Neural progenitor cell (in vitro differentiated cells): Measurements from ENCODE around the gene BRD4. TPM values are rescaled to one million over a fixed set of nuclear protein-coding genes. Genes with fewer than 3 reads are reported as not detected.

Experiments
- DNase-seq: peaks from one replicate; pipeline ENCODE4 v3.0.0-alpha.2; 2016; ENCODE audit warnings: low spot score
- H2AFZ ChIP-seq: fragments of 200-600 bp; sonication (generic); replicated peaks from 2 replicates; pipeline ENCODE4 v1.6.1; 2016; ENCODE audit warnings: antibody characterized with exemption
- H3F3A ChIP-seq: fragments of 200-600 bp; sonication (generic); 2 replicates; pipeline ENCODE4 v1.6.1; 2016; ENCODE audit warnings: antibody characterized with exemption, low read depth
- H3K27ac ChIP-seq: fragments of 200-600 bp; sonication (generic); 2 replicates; pipeline ENCODE4 v1.5.1; 2016; ENCODE audit warnings: mild to moderate bottlenecking
- H3K27me3 ChIP-seq: fragments of 200-600 bp; sonication (generic); 2 replicates; pipeline ENCODE4 v1.6.1; 2016; ENCODE audit warnings: mild to moderate bottlenecking, moderate library complexity
- H3K36me3 ChIP-seq: fragments of 200-600 bp; sonication (generic); 2 replicates; pipeline ENCODE4 v1.5.1; 2016
- H3K4me1 ChIP-seq: fragments of 200-600 bp; sonication (generic); 2 replicates; pipeline ENCODE4 v1.6.1; 2016; ENCODE audit warnings: mixed run types
- H3K4me2 ChIP-seq: fragments of 200-600 bp; sonication (generic); 2 replicates; pipeline ENCODE4 v1.6.1; 2016
- H3K4me3 ChIP-seq: fragments of 200-600 bp; sonication (generic); 2 replicates; pipeline ENCODE4 v1.5.1; 2016
- H3K79me2 ChIP-seq: fragments of 200-600 bp; sonication (generic); 2 replicates; pipeline ENCODE4 v1.6.1; 2016; ENCODE audit warnings: low read depth
- H3K9ac ChIP-seq: fragments of 200-600 bp; sonication (generic); 2 replicates; pipeline ENCODE4 v1.6.1; 2016
- H3K9me3 ChIP-seq: fragments of 200-600 bp; sonication (generic); 2 replicates; pipeline ENCODE4 v1.5.1; 2016; ENCODE audit warnings: low read depth
- H4K20me1 ChIP-seq: fragments of 200-600 bp; sonication (generic); 2 replicates; pipeline ENCODE4 v1.6.1; 2016; ENCODE audit warnings: low read depth
- H3K27ac Mint-ChIP-seq: 3 replicates; pipeline ENCODE4 v1.8.0; 2021; ENCODE audit warnings: mixed read lengths
- H3K27me3 Mint-ChIP-seq: 2 replicates; pipeline ENCODE4 v1.8.0; 2022; ENCODE audit warnings: low read depth, mild to moderate bottlenecking, inconsistent platforms, moderate library complexity, mixed read lengths; ENCODE audit not compliant: insufficient read depth
- H3K36me3 Mint-ChIP-seq: 3 replicates; pipeline ENCODE4 v1.8.0; 2021; ENCODE audit warnings: mixed read lengths
- H3K4me1 Mint-ChIP-seq: 3 replicates; pipeline ENCODE4 v1.8.0; 2021; ENCODE audit warnings: mixed read lengths
- H3K4me3 Mint-ChIP-seq: 3 replicates; pipeline ENCODE4 v1.8.0; 2021; ENCODE audit warnings: mild to moderate bottlenecking, moderate library complexity, mixed read lengths
- H3K9me3 Mint-ChIP-seq: 3 replicates; pipeline ENCODE4 v1.8.0; 2020; ENCODE audit warnings: mixed read lengths
- CTCF ChIP-seq: fragments of 200-600 bp; sonication (generic); IDR thresholded peaks from 2 replicates; pipeline ENCODE4 v1.5.1; 2017; ENCODE audit warnings: antibody characterized with exemption, mild to moderate bottlenecking
- EZH2 ChIP-seq: fragments of 200-600 bp; sonication (generic); IDR thresholded peaks from 2 replicates; pipeline ENCODE4 v1.6.1; 2017; ENCODE audit warnings: antibody characterized with exemption, mild to moderate bottlenecking, moderate library complexity
- EZH2phosphoT487 ChIP-seq: fragments of 200-600 bp; sonication (generic); IDR thresholded peaks from 2 replicates; pipeline ENCODE4 v1.6.1; 2017; ENCODE audit warnings: antibody characterized with exemption
- total RNA-seq: library from RNA; depleted of rRNA; stranded (reverse); fragments of >200 nt; gene quantifications from 2 replicates; pipeline ENCODE4 v1.2.3, GENCODE V29; 2015; ENCODE audit warnings: low replicate concordance

The BRD4 gene
- total RNA-seq, 1 donor from 2014 or later = 14.5 TPM

GRCh38 chr19:15197275-15197941 is 134.9 kb downstream of the BRD4 start:
- Mint-ChIP-seq H3K27me3 (peaks cover 17% of the 10 kb centered on the region), H3K4me1 (peaks cover 42% of the 10 kb centered on the region), H3K4me3 (peak overlapping the region; percentile 89), H3K27ac (no peak overlapping the region), H3K9me3 (no peaks in the 10 kb centered on the region), H3K36me3 (peaks cover 21% of the 10 kb centered on the region)
- Histone ChIP-seq H3K9ac (no peak overlapping the region), H3F3A (peaks cover 38% of the 10 kb centered on the region), H2AFZ (no peak overlapping the region), H3K4me1 (peaks cover 14% of the 10 kb centered on the region), H3K4me3 (no peak overlapping the region), H3K79me2 (peaks cover 75% of the 10 kb centered on the region), H3K27ac (no peak overlapping the region), H3K36me3 (no peaks in the 10 kb centered on the region), H3K9me3 (no peaks in the 10 kb centered on the region), H3K27me3 (no peaks in the 10 kb centered on the region), H4K20me1 (peaks cover 70% of the 10 kb centered on the region), H3K4me2 (no peak overlapping the region)
- TF ChIP-seq EZH2phosphoT487 (no peak), EZH2 (no peak), CTCF (no peak)
- DNase-seq = no peak

- H3K9me3 ChIP-seq = no peaks in the 10 kb centered on the region
- no peak for TF ChIP-seq EZH2
- no peak for TF ChIP-seq CTCF
- TF ChIP-seq EZH2phosphoT487 = no peak
- H4K20me1 ChIP-seq = peaks cover 77% of the 10 kb centered on the region
- H3K27me3 Mint-ChIP-seq = peaks cover 15% of the 10 kb centered on the region
- H2AFZ ChIP-seq = no peak overlapping the region
- peaks cover 40% of the 10 kb centered on the region for H3K4me1 Mint-ChIP-seq
- H3F3A ChIP-seq = peaks cover 38% of the 10 kb centered on the region
- DNase-seq = no peak
- no peak overlapping the region for H3K27ac Mint-ChIP-seq
- peaks cover 82% of the 10 kb centered on the region for H3K79me2 ChIP-seq
- peaks cover 14% of the 10 kb centered on the region for H3K4me1 ChIP-seq
- H3K4me3 Mint-ChIP-seq = peak overlapping the region; percentile 73
- H3K36me3 Mint-ChIP-seq = peaks cover 25% of the 10 kb centered on the region
- H3K4me2 ChIP-seq = peak overlapping the region; percentile 82
- H3K36me3 ChIP-seq = no peaks in the 10 kb centered on the region
- no peaks in the 10 kb centered on the region for H3K27me3 ChIP-seq
- no peaks in the 10 kb centered on the region for H3K9me3 Mint-ChIP-seq
- H3K9ac ChIP-seq = no peak overlapping the region
- H3K27ac ChIP-seq = no peak overlapping the region
- peak overlapping the region; percentile 63 for H3K4me3 ChIP-seq
Measured at GRCh38 chr19:15196360-15197005, 135.9 kb downstream of the BRD4 start.

- H3K4me1 Mint-ChIP-seq = peaks cover 36% of the 10 kb centered on the region
- H2AFZ ChIP-seq = no peak overlapping the region
- no peak overlapping the region for H3K27ac ChIP-seq
- H3K36me3 Mint-ChIP-seq = peaks cover 28% of the 10 kb centered on the region
- no peaks in the 10 kb centered on the region for H3K9me3 Mint-ChIP-seq
- H3K9ac ChIP-seq = no peak overlapping the region
- H3K27me3 Mint-ChIP-seq = peaks cover 10% of the 10 kb centered on the region
- H3K36me3 ChIP-seq = no peaks in the 10 kb centered on the region
- TF ChIP-seq CTCF = peak; percentile 55
- no peak for TF ChIP-seq EZH2
- no peak for TF ChIP-seq EZH2phosphoT487
- DNase-seq = peak; percentile 93
- H3K79me2 ChIP-seq = peaks cover 82% of the 10 kb centered on the region
- no peak overlapping the region for H3K27ac Mint-ChIP-seq
- H3K4me3 ChIP-seq = peak overlapping the region; percentile 63
- peaks cover 84% of the 10 kb centered on the region for H4K20me1 ChIP-seq
- H3K4me2 ChIP-seq = peak overlapping the region; percentile 82
- no peaks in the 10 kb centered on the region for H3K9me3 ChIP-seq
- H3F3A ChIP-seq = peaks cover 38% of the 10 kb centered on the region
- H3K4me3 Mint-ChIP-seq = peak overlapping the region; percentile 75
- no peaks in the 10 kb centered on the region for H3K27me3 ChIP-seq
- peaks cover 14% of the 10 kb centered on the region for H3K4me1 ChIP-seq
Measured at GRCh38 chr19:15195371-15196334, 136.7 kb downstream of the BRD4 start.
